LNCAP (cell line): ENCODE results near the gene KCNK1.

ENCODE experiments used
- CTCF ChIP-seq: fragments of 450-650 bp; IDR thresholded peaks from 2 replicates; pipeline ENCODE4 v1.5.1; 2017; ENCODE audit warnings: mild to moderate bottlenecking

The KCNK1 gene

GRCh38 chr1:233704898-233705723, 91.2 kb downstream of the KCNK1 start:
- TF ChIP-seq CTCF = no peak

- no peak for TF ChIP-seq CTCF
These were observed 93.4 kb downstream of the KCNK1 start for GRCh38 chr1:233707153-233707879.

GRCh38 chr1:233707880-233708815, 94.2 kb downstream of the KCNK1 start:
- TF ChIP-seq CTCF = no peak

GRCh38 chr1:233710031-233710430, 96.1 kb downstream of the KCNK1 start:
- no peak for TF ChIP-seq CTCF

GRCh38 chr1:233710507-233710906, 96.6 kb downstream of the KCNK1 start:
- TF ChIP-seq CTCF = no peak

- no peak for TF ChIP-seq CTCF
These were observed 100.8 kb downstream of the KCNK1 start for GRCh38 chr1:233714631-233715217.

GRCh38 chr1:233718057-233718456, 104.2 kb downstream of the KCNK1 start:
- no peak for TF ChIP-seq CTCF
